HepG2 (cell line): ENCODE results near the gene TNFAIP8L2. TPM values are rescaled to one million over a fixed set of nuclear protein-coding genes. Genes with fewer than 3 reads are reported as not detected.

Experiments
- AGO2 ChIP-seq: fragments of 200-400 bp; formaldehyde crosslinking; optimal IDR thresholded peaks from 2 replicates; pipeline ENCODE3; 2017; ENCODE audit warnings: mild to moderate bottlenecking, low read depth, low read length, moderate library complexity
- AHR ChIP-seq: IDR thresholded peaks from 2 replicates; pipeline ENCODE4 v1.6.1; 2018; ENCODE audit warnings: missing genetic modification reagents, missing compliant biosample characterization
- ATF7-NPFF ChIP-seq: sonication (generic); formaldehyde crosslinking; IDR thresholded peaks from 2 replicates; pipeline ENCODE4 v1.8.1; 2023; ENCODE audit warnings: mild to moderate bottlenecking, low read depth, missing genetic modification reagents, moderate library complexity
- ATRX ChIP-seq: sonication (generic); formaldehyde crosslinking; IDR thresholded peaks from 2 replicates; pipeline ENCODE4 v1.4.0; 2020; ENCODE audit warnings: missing genetic modification reagents, borderline replicate concordance
- BCL6 ChIP-seq: IDR thresholded peaks from 2 replicates; pipeline ENCODE4 v1.6.1; 2016; ENCODE audit warnings: missing genetic modification reagents, missing compliant biosample characterization
- CENPT ChIP-seq: sonication (generic); formaldehyde crosslinking; IDR thresholded peaks from 2 replicates; pipeline ENCODE4 v1.8.0; 2022; ENCODE audit warnings: low read depth, mild to moderate bottlenecking, moderate library complexity, missing genetic modification reagents
- HNRNPL ChIP-seq: fragments of 200-400 bp; formaldehyde crosslinking; IDR thresholded peaks from 2 replicates; pipeline ENCODE4 v1.6.1; 2017; ENCODE audit warnings: mild to moderate bottlenecking, low read depth, low read length
- IRF1 ChIP-seq: sonication (generic); formaldehyde crosslinking; IDR thresholded peaks from 2 replicates; pipeline ENCODE4 v1.4.0; 2020; ENCODE audit warnings: low read depth, mild to moderate bottlenecking, missing genetic modification reagents
- JDP2 ChIP-seq: sonication (generic); formaldehyde crosslinking; IDR thresholded peaks from 2 replicates; pipeline ENCODE4 v1.8.1; 2022; ENCODE audit warnings: missing genetic modification reagents, borderline replicate concordance
- SKIL ChIP-seq: sonication (generic); formaldehyde crosslinking; IDR thresholded peaks from 2 replicates; pipeline ENCODE4 v1.8.0; 2022; ENCODE audit warnings: missing genetic modification reagents, mild to moderate bottlenecking, moderate library complexity, borderline replicate concordance
- TP53 ChIP-seq: sonication (generic); formaldehyde crosslinking; conservative IDR thresholded peaks from 2 replicates; pipeline ENCODE4 v1.4.0; 2020; ENCODE audit warnings: missing genetic modification reagents
- XRCC5 ChIP-seq: fragments of 200-400 bp; formaldehyde crosslinking; optimal IDR thresholded peaks from 2 replicates; pipeline ENCODE3; 2017; ENCODE audit warnings: mild to moderate bottlenecking, low read length
- ZBTB37 ChIP-seq: sonication (generic); formaldehyde crosslinking; IDR thresholded peaks from 2 replicates; pipeline ENCODE4 v1.4.0; 2020; ENCODE audit warnings: mild to moderate bottlenecking, missing genetic modification reagents
- ZNF891 ChIP-seq: sonication (generic); formaldehyde crosslinking; IDR thresholded peaks from 2 replicates; pipeline ENCODE4 v1.5.0; 2020; ENCODE audit warnings: mild to moderate bottlenecking, missing genetic modification reagents
- polyA plus RNA-seq, 8 experiments: library from polyadenylated mRNA; depleted of rRNA in 3 of 8; stranded (reverse) in 7 of 8; unstranded in 1 of 8; fragments of >200 nt; fragmentation: Illumina TruSeq in 4 of 8; extraction: Trizol in 4 of 8; gene quantifications; 2 replicates each; pipeline versions ENCODE4 v1.2.1 to v1.2.3, GENCODE V29; 2011 to 2016; ENCODE audit warnings: low read depth in 4 of 8, missing spikeins in 1 of 8, mixed read lengths in 1 of 8; ENCODE audit not compliant: insufficient read depth in 1 of 8
- total RNA-seq, 5 experiments: library from RNA; depleted of rRNA; stranded (reverse); fragments of >200 nt; fragmentation: Illumina TruSeq; extraction: Trizol; gene quantifications; 2 replicates each; pipeline ENCODE4 v1.2.3, GENCODE V29; 2016; ENCODE audit warnings: low read depth in 1 of 5
- TF ChIP-seq, protein P1 (sequence below): sonication (generic); formaldehyde crosslinking; IDR thresholded peaks from 2 replicates; pipeline ENCODE4 v1.4.0; 2020; ENCODE audit warnings: missing genetic modification reagents
- TF ChIP-seq, protein P2 (sequence below): IDR thresholded peaks from 2 replicates; pipeline ENCODE4 v1.6.1; 2016; ENCODE audit warnings: control low read depth
- TF ChIP-seq, protein P3 (sequence below): sonication (generic); formaldehyde crosslinking; IDR thresholded peaks from 2 replicates; pipeline ENCODE4 v1.5.0; 2020; ENCODE audit warnings: missing genetic modification reagents
- TF ChIP-seq, protein P4 (sequence below): sonication (generic); formaldehyde crosslinking; IDR thresholded peaks from 2 replicates; pipeline ENCODE4 v1.9.0; 2021; ENCODE audit warnings: missing genetic modification reagents, mild to moderate bottlenecking, borderline replicate concordance

The TNFAIP8L2 gene
- total and polyA plus RNA-seq, 2 of the 13 experiments (the other 11 are each of a cell fraction or from before 2014, with no cell fraction given) = not detected

DNA sequence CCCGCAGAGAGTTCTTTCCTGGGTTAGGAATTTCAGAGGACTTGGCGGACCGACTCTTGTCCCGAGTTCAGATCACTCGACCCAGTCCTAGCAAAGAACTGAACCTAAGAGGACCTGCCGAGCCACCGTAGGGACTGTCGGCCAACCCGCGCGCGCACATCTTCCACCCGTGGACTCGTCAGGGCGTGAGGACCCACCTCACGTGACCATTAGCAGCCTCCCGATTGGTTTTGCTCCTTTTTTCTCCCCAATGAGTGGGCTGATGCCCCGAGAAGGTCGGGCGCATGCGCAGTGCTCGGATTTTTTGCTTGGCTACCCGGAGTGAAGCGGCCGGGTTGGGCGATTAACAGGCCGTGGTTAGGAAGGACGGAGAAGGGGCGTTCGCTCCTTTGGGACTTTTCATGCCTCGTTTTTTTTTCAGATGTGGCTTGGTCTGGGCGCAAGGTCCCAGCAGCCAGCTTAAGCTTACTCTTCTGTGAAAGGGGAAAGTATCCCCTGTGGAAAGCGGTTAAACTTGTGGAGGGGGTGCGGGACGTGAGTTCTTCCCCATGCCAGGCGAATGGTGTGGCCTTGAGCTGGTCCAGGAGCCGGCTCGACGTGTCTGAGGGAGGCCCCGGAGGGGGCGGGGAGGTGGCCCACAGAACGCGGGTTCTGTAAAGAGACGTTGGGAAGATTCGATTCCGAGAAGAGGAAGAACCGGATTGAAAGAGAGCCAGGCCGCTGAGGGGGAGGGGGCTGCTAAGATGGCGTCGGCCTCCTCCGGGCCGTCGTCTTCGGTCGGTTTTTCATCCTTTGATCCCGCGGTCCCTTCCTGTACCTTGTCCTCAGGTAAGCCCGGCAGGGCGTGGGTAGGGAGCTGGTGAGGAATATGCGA is 42.0 kb downstream of the TNFAIP8L2 start, which contains the start of gene PIP5K1A (continued):
- peak; percentile 64 for TF ChIP-seq AGO2
- TF ChIP-seq HNRNPL = peak; percentile 9; the same call in 1 of the 2 replicates
- no peak for TF ChIP-seq XRCC5
- TF ChIP-seq ATF7-NPFF (CRISPR knock-in tag) = no peak; the same call in 1 of the 2 replicates
- TF ChIP-seq IRF1 (CRISPR knock-in tag) = no peak
- no peak for TF ChIP-seq CENPT (CRISPR knock-in tag)
- peak; percentile 58; the same call in 1 of the 2 replicates for TF ChIP-seq TP53 (CRISPR knock-in tag)
- no peak for TF ChIP-seq JDP2 (CRISPR knock-in tag)
- TF ChIP-seq, protein P1, sequence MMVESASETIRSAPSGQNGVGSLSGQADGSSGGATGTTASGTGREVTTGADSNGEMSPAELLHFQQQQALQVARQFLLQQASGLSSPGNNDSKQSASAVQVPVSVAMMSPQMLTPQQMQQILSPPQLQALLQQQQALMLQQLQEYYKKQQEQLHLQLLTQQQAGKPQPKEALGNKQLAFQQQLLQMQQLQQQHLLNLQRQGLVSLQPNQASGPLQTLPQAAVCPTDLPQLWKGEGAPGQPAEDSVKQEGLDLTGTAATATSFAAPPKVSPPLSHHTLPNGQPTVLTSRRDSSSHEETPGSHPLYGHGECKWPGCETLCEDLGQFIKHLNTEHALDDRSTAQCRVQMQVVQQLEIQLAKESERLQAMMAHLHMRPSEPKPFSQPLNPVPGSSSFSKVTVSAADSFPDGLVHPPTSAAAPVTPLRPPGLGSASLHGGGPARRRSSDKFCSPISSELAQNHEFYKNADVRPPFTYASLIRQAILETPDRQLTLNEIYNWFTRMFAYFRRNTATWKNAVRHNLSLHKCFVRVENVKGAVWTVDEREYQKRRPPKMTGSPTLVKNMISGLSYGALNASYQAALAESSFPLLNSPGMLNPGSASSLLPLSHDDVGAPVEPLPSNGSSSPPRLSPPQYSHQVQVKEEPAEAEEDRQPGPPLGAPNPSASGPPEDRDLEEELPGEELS (CRISPR knock-in tag) = no peak; the same call in 1 of the 2 replicates
- TF ChIP-seq ATRX (CRISPR knock-in tag) = no peak
- TF ChIP-seq, protein P2, sequence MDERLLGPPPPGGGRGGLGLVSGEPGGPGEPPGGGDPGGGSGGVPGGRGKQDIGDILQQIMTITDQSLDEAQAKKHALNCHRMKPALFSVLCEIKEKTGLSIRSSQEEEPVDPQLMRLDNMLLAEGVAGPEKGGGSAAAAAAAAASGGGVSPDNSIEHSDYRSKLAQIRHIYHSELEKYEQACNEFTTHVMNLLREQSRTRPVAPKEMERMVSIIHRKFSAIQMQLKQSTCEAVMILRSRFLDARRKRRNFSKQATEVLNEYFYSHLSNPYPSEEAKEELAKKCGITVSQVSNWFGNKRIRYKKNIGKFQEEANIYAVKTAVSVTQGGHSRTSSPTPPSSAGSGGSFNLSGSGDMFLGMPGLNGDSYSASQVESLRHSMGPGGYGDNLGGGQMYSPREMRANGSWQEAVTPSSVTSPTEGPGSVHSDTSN (CRISPR knock-in tag) = no peak
- TF ChIP-seq ZBTB37 (CRISPR knock-in tag) = no peak
- TF ChIP-seq ZNF891 = no peak; the same call in 1 of the 2 replicates
- TF ChIP-seq, protein P3, sequence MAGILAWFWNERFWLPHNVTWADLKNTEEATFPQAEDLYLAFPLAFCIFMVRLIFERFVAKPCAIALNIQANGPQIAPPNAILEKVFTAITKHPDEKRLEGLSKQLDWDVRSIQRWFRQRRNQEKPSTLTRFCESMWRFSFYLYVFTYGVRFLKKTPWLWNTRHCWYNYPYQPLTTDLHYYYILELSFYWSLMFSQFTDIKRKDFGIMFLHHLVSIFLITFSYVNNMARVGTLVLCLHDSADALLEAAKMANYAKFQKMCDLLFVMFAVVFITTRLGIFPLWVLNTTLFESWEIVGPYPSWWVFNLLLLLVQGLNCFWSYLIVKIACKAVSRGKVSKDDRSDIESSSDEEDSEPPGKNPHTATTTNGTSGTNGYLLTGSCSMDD = no peak
- 0 out of 2 replicates have a peak, but pooled peaks have one; percentile 13 for TF ChIP-seq AHR (CRISPR knock-in tag)
- peak; percentile 24; the same call in 1 of the 2 replicates for TF ChIP-seq SKIL (CRISPR knock-in tag)
- TF ChIP-seq, protein P4, sequence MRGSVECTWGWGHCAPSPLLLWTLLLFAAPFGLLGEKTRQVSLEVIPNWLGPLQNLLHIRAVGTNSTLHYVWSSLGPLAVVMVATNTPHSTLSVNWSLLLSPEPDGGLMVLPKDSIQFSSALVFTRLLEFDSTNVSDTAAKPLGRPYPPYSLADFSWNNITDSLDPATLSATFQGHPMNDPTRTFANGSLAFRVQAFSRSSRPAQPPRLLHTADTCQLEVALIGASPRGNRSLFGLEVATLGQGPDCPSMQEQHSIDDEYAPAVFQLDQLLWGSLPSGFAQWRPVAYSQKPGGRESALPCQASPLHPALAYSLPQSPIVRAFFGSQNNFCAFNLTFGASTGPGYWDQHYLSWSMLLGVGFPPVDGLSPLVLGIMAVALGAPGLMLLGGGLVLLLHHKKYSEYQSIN (CRISPR knock-in tag) = no peak
- no peak for TF ChIP-seq BCL6 (CRISPR knock-in tag)
